Epithelial cell of proximal tubule (primary cell): ENCODE results near the gene BLNK. TPM values are rescaled to one million over a fixed set of nuclear protein-coding genes. Genes with fewer than 3 reads are reported as not detected.

Experiments
- DNase-seq: peaks from one replicate; pipeline ENCODE4 v3.0.0-alpha.2; 2011; ENCODE audit warnings: low read depth
- H3K4me3 ChIP-seq: 2 replicates; pipeline ENCODE4 v1.5.1; 2011; ENCODE audit warnings: low read depth, mild to moderate bottlenecking, low read length
- CTCF ChIP-seq: conservative IDR thresholded peaks from 2 replicates; pipeline ENCODE4 v1.5.1; 2012; ENCODE audit warnings: low read depth, mild to moderate bottlenecking, low read length
- total RNA-seq: library from RNA; depleted of rRNA; stranded (reverse); fragments of >200 nt; gene quantifications from 2 replicates; pipeline ENCODE4 v1.2.3, GENCODE V29; 2015

BLNK gene
- total RNA-seq, 1 donor from 2014 or later: 0.12 TPM

DNA sequence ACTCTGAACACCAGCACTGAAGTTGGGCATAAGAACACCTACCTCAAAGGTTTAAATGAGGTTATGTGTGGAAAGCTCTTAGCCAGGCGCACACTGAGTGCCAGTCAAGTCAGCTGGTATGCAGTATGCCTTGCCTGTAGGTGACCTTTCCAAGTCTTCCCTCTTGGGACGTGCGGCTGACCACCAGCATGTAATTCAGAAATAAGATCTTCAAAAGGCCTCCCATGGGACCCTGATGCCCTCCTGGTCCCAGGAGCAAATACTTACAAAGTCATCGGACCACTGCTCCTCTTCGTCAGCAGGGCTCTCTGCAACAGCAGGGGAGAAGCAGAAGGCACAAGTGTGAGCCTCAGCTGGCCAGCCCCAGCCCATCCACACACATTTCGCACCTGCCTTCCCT lies 40.8 kb downstream of the BLNK start:
- H3K4me3 ChIP-seq: no peak overlapping the region
- no peak for TF ChIP-seq CTCF
- DNase-seq: no peak

DNA sequence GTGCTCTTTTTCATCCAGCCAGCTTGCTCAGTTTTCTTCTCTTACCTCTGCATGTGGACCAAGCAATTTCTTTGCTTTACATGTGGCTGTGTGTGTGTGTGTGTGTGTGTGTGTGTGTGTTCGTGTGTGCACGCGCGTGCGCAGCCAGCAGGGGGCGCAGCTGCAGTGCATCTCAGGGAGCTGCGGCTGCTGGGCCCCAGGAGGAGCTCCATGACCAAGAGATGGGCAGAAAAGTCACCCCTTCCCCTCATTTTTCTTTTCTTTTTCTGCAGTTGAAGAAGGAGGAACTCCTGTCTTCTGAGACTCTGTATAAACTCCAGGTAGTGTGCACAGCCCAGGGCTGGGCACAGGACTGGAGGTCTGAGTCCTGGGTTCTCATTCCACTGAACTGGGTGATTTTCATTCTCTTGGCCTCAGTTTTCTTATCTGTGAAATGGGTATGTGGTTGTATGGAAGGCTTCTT lies 41.8 kb downstream of the BLNK start:
- DNase-seq: no peak
- TF ChIP-seq CTCF: peak; percentile 99
- H3K4me3 ChIP-seq: no peak overlapping the region

DNA sequence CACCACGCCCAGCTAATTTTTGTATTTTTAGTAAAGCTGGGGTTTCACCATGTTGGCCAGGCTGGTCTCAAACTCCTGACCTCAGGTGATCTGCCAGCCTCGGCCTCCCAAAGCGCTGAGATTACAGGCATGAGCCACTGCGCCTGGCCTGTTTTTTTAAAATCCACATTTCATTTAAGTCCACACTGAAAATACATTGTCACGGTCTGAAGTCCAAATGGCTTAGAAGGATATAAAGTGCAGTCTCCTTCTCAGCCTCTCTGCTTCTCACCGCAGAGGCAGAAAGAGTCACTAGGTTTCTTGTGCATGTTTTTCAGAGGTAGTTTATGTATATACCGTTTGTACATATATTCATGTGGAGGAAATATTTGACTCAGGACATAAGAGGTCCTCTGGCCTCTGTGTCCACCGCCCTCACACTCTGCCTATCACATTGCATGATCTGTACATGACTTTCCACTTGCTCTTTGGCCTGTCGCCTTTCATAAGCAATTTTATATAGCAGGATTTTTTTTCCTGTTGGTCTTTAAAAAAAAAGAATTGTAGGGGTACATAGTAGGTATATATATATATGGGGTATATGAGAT lies 42.9 kb downstream of the BLNK start:
- TF ChIP-seq CTCF: no peak
- no peak overlapping the region for H3K4me3 ChIP-seq
- no peak for DNase-seq

- TF ChIP-seq CTCF: no peak
- DNase-seq: no peak
These were observed 44.2 kb downstream of the BLNK start for GRCh38 chr10:96227206-96227605.

GRCh38 chr10:96225119-96225518 lies 46.2 kb downstream of the BLNK start:
- TF ChIP-seq CTCF: no peak
- H3K4me3 ChIP-seq: no peak overlapping the region
- no peak for DNase-seq

More at GRCh38 chr10:96227206-96227605, 44.2 kb downstream of the BLNK start:
- H3K4me3 ChIP-seq: no peak overlapping the region

DNA sequence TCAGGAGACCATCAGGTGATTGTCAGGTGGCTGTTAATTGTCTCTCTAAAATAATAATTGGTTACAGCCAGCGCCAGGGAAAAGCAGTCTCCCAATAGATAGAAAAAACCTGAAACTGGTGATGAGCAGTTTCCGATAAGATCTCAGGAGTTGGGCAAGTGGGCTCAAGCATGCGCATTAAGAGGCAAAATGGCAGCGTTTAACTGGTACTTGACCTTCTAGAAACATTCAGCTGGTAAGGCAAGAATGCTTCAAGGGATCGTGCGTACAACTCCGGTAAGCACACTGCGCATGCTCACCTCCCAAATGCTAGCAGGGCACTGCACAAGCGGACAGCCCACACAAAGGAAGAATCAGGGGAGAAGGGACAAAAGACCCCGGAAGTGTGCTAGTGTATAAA lies 48.5 kb downstream of the BLNK start:
- TF ChIP-seq CTCF: no peak
- H3K4me3 ChIP-seq: no peak overlapping the region
- DNase-seq: no peak

GRCh38 chr10:96222441-96222840 lies 48.9 kb downstream of the BLNK start:
- TF ChIP-seq CTCF: no peak
- no peak overlapping the region for H3K4me3 ChIP-seq
- no peak for DNase-seq
